Adipocyte (in vitro differentiated cells): Measurements from ENCODE around the gene ITPK1.

Experiments
- DNase-seq: peaks from one replicate; pipeline ENCODE4 v3.0.0-alpha.2; 2015; ENCODE audit warnings: low read depth
- H3K27me3 ChIP-seq: replicated peaks from 2 replicates; pipeline ENCODE4 v1.7.0; 2013; ENCODE audit warnings: mild to moderate bottlenecking, low read length, moderate library complexity; ENCODE audit not compliant: control insufficient read depth, insufficient read depth
- H3K36me3 ChIP-seq: 2 replicates; pipeline ENCODE4 v1.7.0; 2013; ENCODE audit warnings: low read length, mild to moderate bottlenecking, moderate library complexity; ENCODE audit not compliant: control insufficient read depth, insufficient read depth, severe bottlenecking
- H3K4me1 ChIP-seq: 2 replicates; pipeline ENCODE4 v1.7.0; 2013; ENCODE audit warnings: mild to moderate bottlenecking, low read length, moderate library complexity; ENCODE audit not compliant: control insufficient read depth, insufficient read depth
- H3K4me3 ChIP-seq: 2 replicates; pipeline ENCODE4 v1.7.0; 2013; ENCODE audit warnings: mild to moderate bottlenecking, low read length, moderate library complexity
- H3K9ac ChIP-seq: 2 replicates; pipeline ENCODE4 v1.7.0; 2013; ENCODE audit warnings: mild to moderate bottlenecking, low read length, moderate library complexity
- H3K9me3 ChIP-seq: 2 replicates; pipeline ENCODE4 v1.7.0; 2013; ENCODE audit warnings: mild to moderate bottlenecking, low read length, moderate library complexity; ENCODE audit not compliant: control insufficient read depth

The ITPK1 gene

DNA sequence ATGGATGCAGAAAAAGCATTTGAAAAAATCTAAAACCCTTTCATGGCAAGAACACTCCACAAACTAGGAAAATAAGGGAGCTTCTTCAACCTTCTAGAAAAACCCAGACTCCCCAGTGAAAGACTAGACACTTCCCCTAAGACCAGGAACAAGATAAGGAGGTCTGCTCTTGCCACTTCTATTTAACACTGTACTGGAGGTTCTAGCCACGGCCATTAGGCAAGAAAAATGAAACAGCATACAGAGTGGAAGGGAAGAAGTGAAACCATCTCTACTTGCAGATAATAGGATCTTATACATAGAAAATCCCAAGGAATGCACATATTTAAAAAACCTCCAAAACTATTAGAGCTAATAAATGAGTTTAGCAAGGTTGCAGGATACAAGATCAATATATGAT lies 150.4 kb downstream of the ITPK1 start:
- Histone ChIP-seq H3K36me3 (peaks cover 11% of the 10 kb centered on the region), H3K4me3 (no peak overlapping the region), H3K9me3 (no peaks in the 10 kb centered on the region), H3K27me3 (no peaks in the 10 kb centered on the region), H3K4me1 (peaks cover 22% of the 10 kb centered on the region), H3K9ac (no peak overlapping the region)
- DNase-seq: no peak

DNA sequence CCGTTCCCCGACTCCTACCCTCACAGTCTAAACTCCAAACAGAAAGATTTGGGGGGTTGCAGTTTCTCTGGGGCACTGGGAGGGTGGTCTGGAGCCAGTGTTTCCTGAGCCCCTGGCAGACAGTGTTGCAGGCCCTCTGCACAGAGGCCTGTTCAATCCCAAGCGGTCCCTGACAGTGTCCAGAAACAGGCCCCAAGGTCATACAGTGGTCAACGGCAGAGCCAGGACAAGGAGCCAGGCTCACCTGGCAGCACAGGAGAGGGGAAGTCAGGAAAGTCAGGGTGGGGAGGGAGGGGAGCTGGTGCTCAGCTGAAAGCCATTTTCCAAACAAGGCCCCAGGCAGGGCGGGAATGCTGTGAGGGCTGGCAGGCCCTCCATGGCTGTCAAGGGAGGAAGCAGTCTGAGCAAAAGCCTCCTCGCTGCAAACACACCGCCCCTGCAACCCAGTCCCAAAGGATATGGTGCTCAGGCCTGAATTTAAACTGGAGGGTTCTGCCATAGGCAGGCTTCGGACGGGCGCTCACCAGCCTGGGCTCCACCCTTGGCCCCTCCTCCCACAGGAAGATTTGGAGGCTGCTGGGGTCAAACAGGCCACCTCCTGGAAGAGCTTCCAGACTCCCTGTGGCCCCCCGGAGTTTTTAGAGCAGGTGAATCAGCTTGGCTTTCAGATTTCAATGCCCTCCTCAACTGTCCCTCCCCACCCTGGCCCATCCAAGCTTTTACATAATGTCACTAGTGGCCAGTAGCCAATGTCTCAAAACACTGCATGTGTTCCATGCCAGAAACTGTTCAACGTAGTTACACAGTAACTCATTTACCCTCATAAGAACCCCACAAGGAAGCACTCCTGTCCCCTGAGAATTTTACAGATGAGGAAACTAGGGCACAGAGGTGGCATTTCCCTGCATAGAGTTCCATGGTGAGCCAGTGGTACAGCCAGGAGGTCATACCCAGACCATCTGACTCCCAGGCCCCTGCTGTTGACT lies 151.3 kb downstream of the ITPK1 start:
- Histone ChIP-seq H3K36me3 (peaks cover 11% of the 10 kb centered on the region), H3K9me3 (no peaks in the 10 kb centered on the region), H3K4me3 (no peak overlapping the region), H3K4me1 (peaks cover 22% of the 10 kb centered on the region), H3K9ac (no peak overlapping the region), H3K27me3 (no peaks in the 10 kb centered on the region)
- DNase-seq: no peak

DNA sequence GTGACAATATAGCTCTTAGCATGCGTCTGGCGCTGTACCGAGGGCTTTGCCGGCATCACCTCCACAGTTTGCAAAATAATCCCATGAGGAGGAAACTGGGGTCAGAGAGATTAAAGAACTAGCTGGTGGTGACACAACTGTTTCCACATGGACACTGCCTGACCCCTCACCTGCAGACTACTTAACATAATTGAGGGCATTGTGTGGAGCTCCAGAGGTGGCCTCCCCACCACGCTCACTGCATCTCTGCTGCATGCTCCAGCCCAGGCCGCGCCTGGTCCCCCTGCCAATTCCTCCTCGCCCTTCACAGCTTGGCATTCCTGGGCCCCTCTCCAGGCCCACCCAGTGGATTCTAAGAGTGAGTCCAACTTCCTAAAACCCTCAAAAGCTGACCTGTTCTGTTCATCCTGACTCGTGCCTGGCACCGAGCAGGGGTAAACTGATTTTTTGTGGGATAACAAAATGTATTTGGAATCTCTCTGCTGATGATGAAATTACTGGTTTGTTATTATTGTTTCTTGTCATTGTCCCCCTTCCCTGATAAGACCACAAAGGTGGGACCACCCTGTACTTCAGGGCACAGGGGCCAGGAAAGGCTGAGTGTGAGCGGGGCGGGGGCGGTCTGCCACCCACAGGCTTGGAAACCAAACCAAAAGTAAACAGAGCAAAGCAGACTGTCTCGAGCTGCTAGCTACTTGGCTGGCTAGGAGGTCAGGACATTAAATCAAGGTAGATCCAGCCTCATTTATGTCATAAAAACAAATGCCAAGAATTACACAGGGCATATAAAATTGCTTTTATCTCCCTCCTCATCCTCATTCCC lies 152.2 kb downstream of the ITPK1 start:
- Histone ChIP-seq H3K4me1 (peaks cover 22% of the 10 kb centered on the region), H3K9ac (no peak overlapping the region), H3K4me3 (no peak overlapping the region), H3K36me3 (peaks cover 13% of the 10 kb centered on the region), H3K27me3 (no peaks in the 10 kb centered on the region), H3K9me3 (no peaks in the 10 kb centered on the region)
- no peak for DNase-seq

DNA sequence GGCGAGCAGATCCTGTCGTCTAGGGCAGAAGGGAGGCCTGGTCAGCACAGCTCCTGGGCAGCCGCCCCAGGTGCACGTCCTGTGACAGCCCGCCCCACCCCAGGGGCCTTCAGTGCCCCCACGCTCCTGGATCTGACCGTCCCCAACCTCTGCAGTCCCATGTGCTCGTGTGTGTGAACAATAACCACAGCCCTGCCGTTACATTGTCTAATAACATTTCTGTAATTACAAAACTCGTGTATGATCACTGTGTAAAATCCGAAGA lies 153.0 kb downstream of the ITPK1 start:
- Histone ChIP-seq H3K9me3 (no peaks in the 10 kb centered on the region), H3K36me3 (peaks cover 20% of the 10 kb centered on the region), H3K9ac (no peak overlapping the region), H3K4me1 (peaks cover 22% of the 10 kb centered on the region), H3K4me3 (no peak overlapping the region), H3K27me3 (no peaks in the 10 kb centered on the region)
- no peak for DNase-seq

DNA sequence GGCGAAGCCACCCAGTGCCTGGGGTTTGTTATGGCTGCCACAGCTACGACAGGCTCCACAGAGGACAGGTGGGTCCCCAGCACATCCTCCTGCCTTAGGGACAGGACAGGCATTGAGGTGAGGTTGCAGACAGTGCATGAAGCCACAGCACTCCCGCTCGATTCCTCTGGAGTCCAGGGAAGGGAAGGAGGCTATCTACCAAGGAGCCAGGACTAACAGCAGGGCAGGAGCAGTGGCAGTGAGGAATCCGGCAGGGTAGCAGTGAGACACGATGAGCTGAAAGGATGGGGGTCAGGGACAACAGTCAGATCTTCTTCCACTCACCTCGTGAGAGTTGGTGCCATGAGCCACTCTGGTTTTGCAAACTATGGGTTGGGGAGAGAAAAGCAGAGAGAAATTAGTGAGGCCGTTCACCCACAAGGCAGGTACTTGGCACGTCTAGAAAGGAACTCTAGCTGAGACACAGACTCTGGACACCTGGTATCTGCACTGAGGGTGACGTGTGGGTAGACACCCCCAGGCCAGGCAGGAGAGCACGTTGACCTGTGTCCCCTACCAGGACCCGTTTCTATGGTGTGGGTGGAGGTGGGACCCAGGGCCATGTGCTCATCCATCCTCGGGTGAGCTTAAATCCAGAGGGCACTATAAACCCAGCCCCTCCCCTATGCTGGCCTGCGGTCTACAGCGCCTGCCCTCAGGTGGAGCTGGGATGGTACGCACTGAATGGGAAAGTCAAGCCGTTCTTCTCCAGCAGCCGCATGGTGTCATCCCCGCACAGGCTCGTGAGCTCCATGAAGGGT lies 153.5 kb downstream of the ITPK1 start:
- H3K36me3 ChIP-seq: peaks cover 25% of the 10 kb centered on the region
- H3K27me3 ChIP-seq: no peaks in the 10 kb centered on the region
- H3K9me3 ChIP-seq: no peaks in the 10 kb centered on the region
- no peak for DNase-seq
- peaks cover 22% of the 10 kb centered on the region for H3K4me1 ChIP-seq
- no peak overlapping the region for H3K4me3 ChIP-seq
- H3K9ac ChIP-seq: no peak overlapping the region

DNA sequence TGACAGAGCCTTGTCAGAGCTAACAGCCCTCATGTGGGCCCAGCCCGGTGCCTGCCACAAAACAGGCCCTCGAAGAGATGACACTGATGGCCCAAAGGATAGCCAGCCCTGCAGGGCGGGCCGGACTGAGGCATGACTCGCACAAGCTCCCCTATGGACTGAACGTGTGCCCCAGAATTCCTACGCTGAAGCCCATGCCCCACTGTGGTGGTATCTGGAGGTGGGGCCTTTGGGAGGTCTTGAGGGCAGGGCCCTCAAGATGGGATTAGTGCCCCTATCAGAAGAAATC lies 154.2 kb downstream of the ITPK1 start:
- peaks cover 33% of the 10 kb centered on the region for H3K36me3 ChIP-seq
- no peak overlapping the region for H3K9ac ChIP-seq
- H3K4me3 ChIP-seq: no peak overlapping the region
- H3K27me3 ChIP-seq: no peaks in the 10 kb centered on the region
- peaks cover 22% of the 10 kb centered on the region for H3K4me1 ChIP-seq
- DNase-seq: no peak
- no peaks in the 10 kb centered on the region for H3K9me3 ChIP-seq

DNA sequence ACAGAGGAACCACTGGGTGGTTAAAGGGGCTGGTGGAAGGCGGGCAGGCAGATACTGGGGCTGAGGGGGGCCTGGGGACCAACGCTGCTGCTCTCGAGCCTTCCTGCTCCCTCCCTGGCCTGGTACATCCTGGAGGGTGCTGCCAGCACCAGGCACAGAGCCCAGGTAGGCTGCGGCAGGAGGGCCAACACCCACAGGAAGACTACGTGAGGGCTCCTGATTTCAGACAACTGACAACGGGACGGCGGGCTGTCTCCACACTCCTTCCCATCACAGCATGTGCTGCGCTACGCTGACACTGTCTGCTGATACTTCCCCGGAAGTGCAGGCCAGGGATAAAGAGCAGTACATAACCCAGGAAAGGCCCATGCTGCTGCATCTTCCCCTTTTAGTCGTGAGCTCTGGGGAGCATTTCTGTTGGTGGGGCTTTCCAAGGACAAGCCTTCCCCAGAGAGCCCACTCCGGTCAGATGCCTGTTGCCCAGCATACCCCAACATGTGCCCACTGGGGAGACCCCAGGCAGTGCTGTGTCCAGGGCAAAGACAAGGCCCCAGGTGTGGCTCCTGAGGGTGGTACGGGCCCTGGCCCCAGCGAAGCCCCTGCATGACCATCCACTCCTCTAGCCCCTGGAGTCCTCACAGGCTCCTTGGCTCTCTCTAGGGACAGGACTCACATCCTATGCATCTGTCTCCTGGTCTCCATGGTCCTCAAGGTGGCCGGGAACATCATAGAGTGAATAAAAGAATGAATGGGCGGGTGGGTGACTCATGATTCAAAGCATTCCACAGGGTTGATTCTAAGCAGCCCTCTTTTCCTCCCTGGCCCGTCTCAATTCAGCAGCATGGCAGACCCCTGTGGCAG lies 154.8 kb downstream of the ITPK1 start:
- H3K27me3 ChIP-seq: no peaks in the 10 kb centered on the region
- no peak overlapping the region for H3K4me3 ChIP-seq
- peaks cover 22% of the 10 kb centered on the region for H3K4me1 ChIP-seq
- no peak overlapping the region for H3K9ac ChIP-seq
- peak; percentile 22 for DNase-seq
- peaks cover 38% of the 10 kb centered on the region for H3K36me3 ChIP-seq
- H3K9me3 ChIP-seq: no peaks in the 10 kb centered on the region

DNA sequence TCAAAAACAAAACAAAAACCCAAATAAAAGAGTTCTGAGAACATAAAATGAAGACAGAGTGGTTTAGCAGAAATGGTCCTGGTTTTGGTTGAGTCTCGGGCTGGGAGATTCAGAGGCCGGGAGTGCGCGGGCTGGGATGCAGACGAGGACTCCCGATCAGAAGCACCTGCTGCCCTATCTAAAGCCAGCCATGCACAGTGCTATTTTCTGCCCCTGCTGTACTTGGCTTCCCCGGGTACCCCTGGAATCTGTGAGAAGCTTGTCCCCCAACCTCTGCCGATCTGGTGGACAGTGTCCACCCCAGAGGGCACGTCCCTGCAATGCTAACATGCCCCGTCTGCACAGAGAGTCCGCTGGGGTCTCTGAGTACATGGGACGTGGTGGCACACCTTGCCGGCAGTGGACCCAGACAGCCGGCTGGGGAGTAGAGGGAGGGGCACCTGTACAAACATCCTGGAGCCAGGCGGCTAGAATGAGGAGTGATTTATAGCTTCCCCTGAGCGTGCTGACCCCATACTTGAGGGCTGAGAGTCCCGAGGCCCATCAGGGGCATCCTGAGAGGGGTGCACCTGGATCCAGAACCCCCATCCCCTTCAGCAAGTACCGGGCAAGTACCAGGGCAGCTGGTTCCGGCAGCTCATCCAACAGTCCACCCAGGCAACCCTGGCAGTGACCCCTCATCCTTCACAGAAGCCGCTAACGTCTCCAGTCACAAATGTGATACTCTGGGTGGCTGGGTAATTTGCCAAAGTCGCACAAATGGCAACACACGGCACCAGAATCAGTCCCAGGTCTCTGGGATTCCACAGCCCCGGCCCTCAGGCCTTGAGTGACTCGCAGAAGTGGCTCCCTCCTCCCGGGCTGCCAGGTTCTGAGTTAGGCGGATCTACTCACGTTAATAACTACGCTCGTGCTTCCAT lies 155.7 kb downstream of the ITPK1 start:
- peaks cover 18% of the 10 kb centered on the region for H3K4me1 ChIP-seq
- H3K27me3 ChIP-seq: no peaks in the 10 kb centered on the region
- DNase-seq: no peak
- no peak overlapping the region for H3K4me3 ChIP-seq
- no peak overlapping the region for H3K9ac ChIP-seq
- H3K36me3 ChIP-seq: peaks cover 41% of the 10 kb centered on the region
- no peaks in the 10 kb centered on the region for H3K9me3 ChIP-seq

DNA sequence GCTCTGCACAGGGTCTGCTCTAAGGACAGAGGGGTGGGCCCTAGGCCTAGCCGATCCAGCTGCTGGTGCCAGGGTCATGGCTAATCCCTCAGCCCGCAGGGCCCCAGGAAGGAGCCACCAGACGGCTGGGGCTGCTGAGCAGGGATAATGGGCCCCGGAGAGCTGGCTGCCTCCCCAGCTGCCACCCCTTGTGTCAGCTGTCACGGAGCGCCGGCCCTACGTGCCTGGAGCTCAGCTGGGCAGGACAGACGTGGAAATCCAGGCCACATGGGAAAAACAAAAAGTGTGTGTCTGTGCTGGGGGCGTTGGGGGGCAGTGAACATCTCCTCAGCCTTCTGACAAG lies 156.6 kb downstream of the ITPK1 start:
- H3K4me3 ChIP-seq: no peak overlapping the region
- H3K4me1 ChIP-seq: peaks cover 11% of the 10 kb centered on the region
- no peak for DNase-seq
- H3K9ac ChIP-seq: no peak overlapping the region
- no peaks in the 10 kb centered on the region for H3K9me3 ChIP-seq
- peaks cover 49% of the 10 kb centered on the region for H3K36me3 ChIP-seq
- H3K27me3 ChIP-seq: no peaks in the 10 kb centered on the region
